MCF 10A (cell line): Measurements from ENCODE around the gene PRPF6. TPM values are rescaled to one million over a fixed set of nuclear protein-coding genes. Genes with fewer than 3 reads are reported as not detected.

Experiments
- BruUV-seq: library from RNA; stranded (reverse); fragments of 400-500 nt; replicated peaks from 2 replicates; lab custom pipeline; 2021; lab: Mats Ljungman, UMichigan
- CTCF ChIA-PET: fragments of 300-600 bp; sonication (Branson Sonifier 250); formaldehyde crosslinking; extraction: SDS; loops from one replicate; lab custom pipeline; 2021; ENCODE audit warnings: antibody characterized with exemption, inconsistent platforms; lab: Yijun Ruan, JAX
- POLR2A ChIA-PET: fragments of 300-600, 350-650 bp; sonication (Branson Sonifier 250); formaldehyde crosslinking; extraction: SDS; loops from one replicate; lab custom pipeline; 2020; ENCODE audit warnings: antibody characterized with exemption, inconsistent platforms; lab: Yijun Ruan, JAX
- DNase-seq: peaks from one replicate; pipeline ENCODE4 v3.0.0-alpha.2; 2018; ENCODE audit not compliant: unreplicated experiment
- H3K27ac Mint-ChIP-seq: one replicate; pipeline ENCODE4 v1.8.0; 2022; ENCODE audit warnings: mild to moderate bottlenecking, low read depth, mixed read lengths; ENCODE audit not compliant: unreplicated experiment
- H3K27me3 Mint-ChIP-seq: one replicate; pipeline ENCODE4 v1.8.0; 2022; ENCODE audit warnings: mixed read lengths; ENCODE audit not compliant: insufficient read depth, unreplicated experiment
- H3K36me3 Mint-ChIP-seq: one replicate; pipeline ENCODE4 v1.8.0; 2022; ENCODE audit warnings: mild to moderate bottlenecking, moderate library complexity, mixed read lengths; ENCODE audit not compliant: insufficient read depth, unreplicated experiment
- H3K4me1 Mint-ChIP-seq: one replicate; pipeline ENCODE4 v1.8.0; 2022; ENCODE audit warnings: mixed read lengths; ENCODE audit not compliant: insufficient read depth, unreplicated experiment
- H3K4me3 Mint-ChIP-seq: one replicate; pipeline ENCODE4 v1.8.0; 2022; ENCODE audit warnings: mild to moderate bottlenecking, moderate library complexity, mixed read lengths; ENCODE audit not compliant: unreplicated experiment
- H3K9me3 Mint-ChIP-seq: one replicate; pipeline ENCODE4 v1.8.0; 2022; ENCODE audit warnings: mixed read lengths; ENCODE audit not compliant: unreplicated experiment
- intact Hi-C: fragments of 100-400 bp; cut with micrococcal nuclease; formaldehyde crosslinking; loops from 2 replicates; pipeline ENCODE4 v1.14.1; 2022
- total RNA-seq: library from RNA; stranded (reverse); gene quantifications from 2 replicates; pipeline ENCODE4 v1.2.3, GENCODE V29; 2022
- TF ChIP-seq, protein P1 (sequence below): fragments of 200-600 bp; IDR thresholded peaks from one replicate; pipeline ENCODE4 v1.8.0; 2022; ENCODE audit warnings: antibody characterized with exemption, mild to moderate bottlenecking; ENCODE audit not compliant: unreplicated experiment

The PRPF6 gene
- total RNA-seq, 1 experiment from 2014 or later = 70.9 TPM

DNA sequence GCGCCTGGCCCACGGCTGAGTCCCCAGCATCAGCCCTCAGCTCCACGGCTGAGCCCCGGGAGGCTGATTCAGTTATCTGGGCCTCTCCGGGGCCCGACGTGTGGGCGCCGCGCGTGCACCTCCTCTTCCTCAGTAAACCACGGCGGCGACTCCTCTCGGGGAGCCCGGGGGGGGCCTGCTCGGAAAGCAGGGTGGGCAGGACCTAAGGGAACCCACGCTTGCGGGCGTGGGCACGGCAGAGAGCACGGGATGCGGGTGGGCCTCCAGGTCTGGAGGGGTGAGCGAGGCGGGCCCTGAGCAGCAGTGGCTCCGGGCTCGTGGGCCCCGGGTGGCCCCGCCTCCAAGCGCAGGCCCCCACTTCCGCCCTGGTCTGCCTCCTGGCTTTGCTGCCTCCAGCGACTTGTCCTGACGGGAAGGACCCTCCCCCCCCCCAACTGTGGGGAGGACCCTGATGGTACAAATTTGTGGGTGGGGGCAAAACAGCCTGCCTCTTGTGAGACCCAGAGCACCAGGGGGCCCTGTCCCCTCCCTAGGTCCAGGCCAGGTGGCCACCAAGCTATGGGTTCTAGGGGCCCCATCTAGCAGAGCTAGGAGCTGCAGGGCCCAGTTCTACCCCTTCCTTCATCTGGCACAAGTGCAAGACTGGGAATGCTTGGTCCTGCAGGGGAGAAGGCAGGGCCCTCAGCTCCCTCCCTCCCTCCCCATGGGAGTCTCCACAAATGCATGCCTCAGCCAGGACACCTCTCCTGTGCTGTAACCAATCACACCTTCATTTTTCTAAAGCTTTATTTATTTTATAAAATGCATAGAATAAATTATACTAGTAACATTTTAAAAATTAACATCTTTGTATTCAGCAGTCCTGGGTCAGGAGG, 41.6 kb upstream of the PRPF6 start:
- Mint-ChIP-seq H3K27ac (no peak overlapping the region), H3K27me3 (no peaks in the 10 kb centered on the region), H3K4me1 (no peaks in the 10 kb centered on the region), H3K36me3 (peaks cover 66% of the 10 kb centered on the region), H3K4me3 (no peak overlapping the region), H3K9me3 (no peaks in the 10 kb centered on the region)
- intact Hi-C loops = no loop called here
- CTCF ChIA-PET = no interaction called here
- POLR2A ChIA-PET = interaction anchor here (0.6 to 0.8 kb wide), 3 partner anchors 17 to 164 kb away, joined by 3 read pairs; partner anchors contain the start of gene UCKL1
- DNase-seq = no peak
- no TSS peak for BruUV-seq
- TF ChIP-seq, protein P1, sequence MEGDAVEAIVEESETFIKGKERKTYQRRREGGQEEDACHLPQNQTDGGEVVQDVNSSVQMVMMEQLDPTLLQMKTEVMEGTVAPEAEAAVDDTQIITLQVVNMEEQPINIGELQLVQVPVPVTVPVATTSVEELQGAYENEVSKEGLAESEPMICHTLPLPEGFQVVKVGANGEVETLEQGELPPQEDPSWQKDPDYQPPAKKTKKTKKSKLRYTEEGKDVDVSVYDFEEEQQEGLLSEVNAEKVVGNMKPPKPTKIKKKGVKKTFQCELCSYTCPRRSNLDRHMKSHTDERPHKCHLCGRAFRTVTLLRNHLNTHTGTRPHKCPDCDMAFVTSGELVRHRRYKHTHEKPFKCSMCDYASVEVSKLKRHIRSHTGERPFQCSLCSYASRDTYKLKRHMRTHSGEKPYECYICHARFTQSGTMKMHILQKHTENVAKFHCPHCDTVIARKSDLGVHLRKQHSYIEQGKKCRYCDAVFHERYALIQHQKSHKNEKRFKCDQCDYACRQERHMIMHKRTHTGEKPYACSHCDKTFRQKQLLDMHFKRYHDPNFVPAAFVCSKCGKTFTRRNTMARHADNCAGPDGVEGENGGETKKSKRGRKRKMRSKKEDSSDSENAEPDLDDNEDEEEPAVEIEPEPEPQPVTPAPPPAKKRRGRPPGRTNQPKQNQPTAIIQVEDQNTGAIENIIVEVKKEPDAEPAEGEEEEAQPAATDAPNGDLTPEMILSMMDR = no peak

DNA sequence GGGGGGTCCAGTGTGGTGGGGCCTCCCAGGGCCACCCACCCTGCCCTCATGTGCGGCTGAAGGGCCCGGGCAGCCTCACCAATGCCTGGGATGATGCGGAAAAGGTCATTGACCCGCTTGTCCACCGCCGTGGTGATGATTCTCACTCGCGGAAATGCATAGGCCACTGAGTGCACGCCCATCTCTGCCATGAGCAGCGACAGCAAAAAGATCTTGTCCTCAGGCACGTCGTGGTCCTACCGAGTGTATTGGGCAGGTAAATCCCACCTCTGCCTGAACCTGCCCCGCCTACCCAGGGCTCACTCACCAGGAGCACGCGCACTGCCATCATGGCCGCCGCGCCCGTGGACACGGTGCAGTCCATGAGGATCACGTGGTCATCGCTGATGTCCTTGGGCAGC, 40.9 kb upstream of the PRPF6 start:
- Mint-ChIP-seq H3K27ac (no peak overlapping the region), H3K4me3 (no peak overlapping the region), H3K4me1 (no peaks in the 10 kb centered on the region), H3K27me3 (no peaks in the 10 kb centered on the region), H3K36me3 (peaks cover 66% of the 10 kb centered on the region), H3K9me3 (no peaks in the 10 kb centered on the region)
- ChIA-PET CTCF (no interaction called here), POLR2A (interaction anchor here (0.6 to 0.9 kb wide), 4 partner anchors 16 to 359 kb away, joined by 3 to 5 read pairs (median 3); partner anchors contain the start of genes TPD52L2 and UCKL1)
- DNase-seq = no peak
- TSS peak; percentile 72 for BruUV-seq
- TF ChIP-seq, protein P1 = no peak
- intact Hi-C loops = no loop called here

DNA sequence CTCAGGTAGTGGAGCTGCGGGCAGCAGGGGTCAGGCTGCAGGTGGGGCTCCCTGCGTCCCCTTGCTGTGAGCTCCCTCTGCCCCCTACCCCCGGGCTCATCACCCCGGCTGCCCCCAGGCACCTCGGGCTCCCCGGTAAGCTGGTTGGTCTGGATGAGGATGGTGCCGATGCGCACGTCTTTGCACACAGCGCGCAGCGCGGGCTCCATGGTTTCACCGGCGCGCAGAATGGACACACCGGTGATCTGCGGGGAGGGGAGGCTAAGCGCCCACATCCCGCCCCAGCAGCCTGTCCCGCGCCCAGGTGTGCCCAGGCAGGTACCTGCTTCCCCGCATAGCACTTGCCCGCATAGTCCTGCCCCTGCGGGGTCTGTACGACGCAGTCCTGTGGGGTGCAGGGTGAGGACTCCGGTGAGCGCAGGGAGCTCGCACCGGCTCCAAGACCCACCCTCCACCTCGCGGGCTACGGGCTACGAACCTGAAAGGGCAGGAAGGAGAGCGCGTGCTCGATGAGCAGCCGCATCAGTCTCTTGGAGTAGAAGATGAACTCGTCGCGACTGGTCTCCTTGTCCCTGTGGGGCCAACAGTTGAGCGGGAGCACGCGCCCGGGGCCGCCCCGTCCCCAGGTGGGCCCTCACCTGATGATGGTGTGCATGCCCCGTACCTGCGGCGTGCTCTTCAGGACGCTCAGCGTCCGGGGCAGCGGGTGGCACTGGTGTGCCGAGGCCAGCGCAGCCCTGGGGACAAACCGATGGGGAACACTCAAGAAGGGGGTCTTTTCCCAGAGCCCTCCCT, 40.3 kb upstream of the PRPF6 start:
- ChIA-PET POLR2A (interaction anchor here (0.7 to 0.9 kb wide), 3 partner anchors 76 to 419 kb away, joined by 3 to 5 read pairs (median 3); partner anchors contain the start of gene TPD52L2), CTCF (interaction anchor here (0.8 to 1.0 kb wide), 2 partner anchors 30 to 179 kb away, joined by 3 to 4 read pairs; no protein-coding TSS in a partner anchor)
- Mint-ChIP-seq H3K36me3 (peaks cover 70% of the 10 kb centered on the region), H3K4me3 (no peak overlapping the region), H3K9me3 (no peaks in the 10 kb centered on the region), H3K27me3 (no peaks in the 10 kb centered on the region), H3K27ac (no peak overlapping the region), H3K4me1 (no peaks in the 10 kb centered on the region)
- DNase-seq = no peak
- intact Hi-C loops = no loop called here
- no TSS peak for BruUV-seq
- TF ChIP-seq, protein P1 = no peak
